HG02588 (cell line): Measurements from ENCODE around the gene AFDN.

ENCODE experiments used
- ATAC-seq: cut with Tn5 transposase; IDR thresholded peaks from one replicate; pipeline ENCODE4 v1.9.1; 2021; ENCODE audit warnings: mild to moderate bottlenecking, moderate library complexity; ENCODE audit not compliant: unreplicated experiment

AFDN gene

GRCh38 chr6:167795874-167796191, 30.9 kb upstream of the AFDN start:
- no peak for ATAC-seq

GRCh38 chr6:167796192-167796981, 30.3 kb upstream of the AFDN start:
- no peak for ATAC-seq

- ATAC-seq, result no peak
These were observed 29.7 kb upstream of the AFDN start for GRCh38 chr6:167797011-167797471.

GRCh38 chr6:167797476-167798265, 29.0 kb upstream of the AFDN start:
- no peak for ATAC-seq

GRCh38 chr6:167798453-167798852, 28.3 kb upstream of the AFDN start:
- ATAC-seq, result no peak

DNA sequence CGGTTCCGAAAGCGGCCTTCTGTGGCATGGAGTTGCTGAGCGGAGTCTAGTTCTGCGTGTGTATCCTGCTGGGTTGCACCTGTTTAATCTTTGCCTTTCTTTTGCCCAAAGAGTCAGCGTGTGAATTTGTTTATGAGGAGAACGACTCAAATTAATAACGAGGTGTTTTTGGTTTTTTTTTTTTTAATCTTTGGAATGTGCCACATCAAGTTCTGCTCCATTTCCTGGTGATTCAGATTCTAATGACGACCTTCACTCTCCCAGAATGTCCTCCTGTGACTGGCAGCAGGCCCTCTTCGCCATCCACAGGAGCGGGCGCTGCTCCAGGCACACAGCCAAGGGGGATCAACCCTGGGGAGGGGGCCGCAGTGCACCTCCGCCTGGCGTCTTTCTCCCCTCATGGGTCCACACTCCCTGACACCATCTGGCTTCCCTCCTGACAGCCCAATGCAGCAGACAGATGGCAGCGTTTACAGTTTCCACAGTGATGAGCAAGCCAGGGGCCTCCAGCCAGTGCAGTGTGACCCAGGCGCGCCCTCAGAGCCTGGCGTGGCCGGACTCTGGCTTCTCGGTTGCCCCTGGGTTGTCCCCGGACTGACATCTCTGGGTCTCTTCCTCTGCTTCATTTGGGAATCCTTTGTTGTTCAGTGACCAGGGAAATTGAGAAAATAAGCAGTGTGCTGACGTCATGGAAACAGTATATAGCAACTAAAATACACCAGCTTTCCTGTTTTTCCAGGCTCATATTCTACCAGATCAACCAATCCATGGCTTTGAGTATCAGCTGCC, 27.5 kb upstream of the AFDN start:
- no peak for ATAC-seq

- ATAC-seq, result no peak
These were observed 26.2 kb upstream of the AFDN start for GRCh38 chr6:167800549-167800948.

GRCh38 chr6:167801263-167801662, 25.4 kb upstream of the AFDN start:
- no peak for ATAC-seq

DNA sequence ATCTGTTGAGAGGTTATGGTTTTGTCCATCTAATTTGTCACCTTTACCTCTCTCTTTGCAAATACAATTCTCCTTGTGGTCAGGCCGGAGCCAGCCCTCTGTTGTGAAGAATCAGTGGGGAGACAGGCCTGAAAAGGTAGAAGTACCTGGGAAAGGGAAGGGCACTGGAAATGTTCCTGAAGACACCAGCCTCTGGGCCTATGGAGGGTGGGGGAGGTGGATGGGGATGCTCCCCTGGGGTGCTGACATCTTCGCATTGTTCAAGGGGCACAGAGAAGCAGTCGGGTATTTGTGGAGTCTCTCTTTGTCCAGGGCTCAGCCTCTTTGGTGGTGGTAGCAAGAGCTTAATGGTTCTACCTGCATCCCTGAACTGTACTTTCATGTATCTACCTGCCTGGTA, 24.4 kb upstream of the AFDN start:
- no peak for ATAC-seq

DNA sequence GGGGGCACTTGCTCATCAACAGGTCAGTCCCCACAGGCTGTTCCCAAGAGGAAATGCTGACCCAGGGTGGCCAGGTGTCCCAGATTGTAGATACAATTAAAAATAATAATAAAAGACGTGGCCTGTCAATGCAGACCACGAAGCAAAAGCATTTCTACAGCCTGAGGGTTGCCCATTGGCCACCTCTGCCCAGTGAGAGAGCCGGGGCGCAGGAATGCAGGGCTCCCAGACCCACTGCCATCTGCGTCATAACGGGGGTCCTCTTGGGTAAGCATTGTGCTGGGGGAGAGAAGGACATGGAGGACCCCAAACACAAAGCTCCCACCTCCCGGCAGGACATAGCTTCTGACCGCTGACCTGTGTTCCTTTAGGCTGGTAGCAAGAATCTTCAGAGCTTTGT, 22.9 kb upstream of the AFDN start:
- ATAC-seq, result no peak

DNA sequence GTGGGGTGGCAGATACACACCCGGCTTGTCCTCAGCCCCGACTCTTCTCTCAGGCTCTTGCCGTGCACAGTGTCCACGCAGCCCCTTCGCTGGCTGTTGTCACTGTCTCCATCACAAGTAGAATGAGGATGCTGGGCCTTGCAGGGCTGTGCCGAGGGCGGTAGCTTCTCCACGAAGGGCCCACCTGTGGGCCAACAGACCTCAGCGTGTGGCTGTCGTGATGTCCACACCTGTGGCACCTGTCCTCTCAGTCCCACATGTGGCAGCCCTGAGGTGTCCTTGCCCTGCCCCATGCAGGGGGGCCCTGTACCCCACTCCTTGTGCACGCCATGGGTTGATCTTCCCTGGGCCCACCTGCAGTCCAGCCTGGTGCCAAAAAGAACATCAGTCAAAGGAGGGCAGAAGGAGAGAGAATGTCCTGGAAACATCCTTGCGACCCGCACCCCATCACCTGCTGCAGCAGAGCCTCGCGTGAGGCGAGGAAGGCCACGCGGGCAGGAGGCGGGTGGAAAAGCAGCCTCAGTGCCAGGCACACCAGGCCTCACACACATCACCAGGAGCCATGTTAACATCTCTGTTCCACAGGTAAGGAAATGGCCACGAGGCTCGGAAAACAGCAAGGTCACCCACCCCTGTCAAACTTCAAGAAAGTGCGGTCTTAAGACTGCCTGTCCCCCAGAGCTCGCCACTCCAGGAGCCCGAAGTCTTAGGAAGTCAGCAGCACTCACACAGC, 22.3 kb upstream of the AFDN start:
- ATAC-seq, result no peak

GRCh38 chr6:167805349-167806060, 21.2 kb upstream of the AFDN start:
- ATAC-seq, result no peak

- no peak for ATAC-seq
These were observed 20.5 kb upstream of the AFDN start for GRCh38 chr6:167806061-167806700.

- no peak for ATAC-seq
These were observed 19.5 kb upstream of the AFDN start for GRCh38 chr6:167807200-167807599.

DNA sequence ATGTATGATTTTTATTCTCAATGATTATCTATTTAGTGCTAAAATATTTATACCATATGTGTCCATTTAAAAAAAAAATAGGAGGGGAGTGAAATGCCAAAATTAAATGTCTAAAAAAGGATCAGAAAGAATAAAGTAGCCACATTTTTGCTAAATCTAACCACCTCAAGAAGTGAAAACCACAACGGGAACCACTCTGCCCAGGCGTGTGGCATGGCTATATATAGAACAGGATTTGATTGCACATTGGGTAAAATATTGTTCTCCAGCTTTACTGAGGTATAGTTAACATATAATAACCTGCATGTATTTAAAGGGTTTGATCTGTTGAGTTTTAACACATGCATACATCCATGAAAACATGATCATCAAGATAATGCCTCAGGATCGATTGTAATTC, 19.0 kb upstream of the AFDN start:
- no peak for ATAC-seq

DNA sequence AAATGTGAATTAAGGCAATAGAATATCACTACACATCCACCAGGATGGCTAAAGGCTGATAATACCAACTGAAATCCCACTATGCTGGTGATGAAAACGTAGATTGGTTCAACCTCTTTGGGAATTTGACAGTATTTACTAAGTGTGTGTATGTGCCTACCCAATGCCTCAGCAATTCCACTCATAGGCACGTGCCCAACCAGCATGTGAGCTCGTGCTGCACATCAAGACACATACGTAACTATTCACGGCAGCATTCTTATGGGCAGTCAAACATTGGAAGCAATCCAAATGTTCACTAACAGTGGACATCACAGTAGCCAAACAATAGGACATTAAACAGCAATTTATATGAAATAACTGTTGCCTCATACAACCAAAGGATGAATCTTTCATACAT, 15.7 kb upstream of the AFDN start:
- ATAC-seq, result no peak

- ATAC-seq, result no peak
These were observed 15.1 kb upstream of the AFDN start for GRCh38 chr6:167811442-167812087.

GRCh38 chr6:167812088-167812487, 14.6 kb upstream of the AFDN start:
- no peak for ATAC-seq

DNA sequence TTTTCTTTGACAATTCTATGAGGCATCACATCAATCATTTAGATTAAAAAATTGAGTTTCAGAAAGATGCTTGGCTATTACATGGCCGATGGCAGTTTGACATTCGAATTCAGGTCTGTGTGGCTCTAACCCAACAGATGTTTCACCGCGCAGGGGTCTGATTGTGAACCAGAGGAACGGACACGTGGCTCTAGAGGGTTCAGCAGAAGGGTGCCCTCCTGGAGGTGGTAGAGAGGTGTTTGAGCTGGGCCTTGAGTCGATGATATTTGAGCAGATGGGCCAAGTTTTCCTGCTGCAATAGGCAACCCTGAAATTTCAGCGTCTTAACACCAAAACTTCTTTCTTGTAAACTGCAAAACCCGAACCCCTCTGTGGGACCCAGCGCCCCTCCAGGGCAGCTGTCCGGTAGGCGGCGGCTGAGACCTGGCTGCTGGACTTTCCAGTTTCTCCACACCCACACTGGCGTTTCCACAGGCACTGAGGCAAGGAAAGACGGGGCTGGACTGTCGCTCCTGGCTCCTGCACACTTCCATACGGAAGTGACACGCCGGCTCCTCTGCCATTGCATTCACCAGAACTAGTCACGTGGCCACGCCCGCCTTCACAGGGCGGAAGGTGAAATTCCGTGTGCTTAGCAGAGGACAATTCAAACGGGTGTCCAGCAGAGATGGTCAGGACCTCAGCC, 11.3 kb upstream of the AFDN start:
- no peak for ATAC-seq
